ENCODE measurements around the gene AKTIP. TPM values are rescaled to one million over a fixed set of nuclear protein-coding genes. Genes with fewer than 3 reads are reported as not detected.

Gene AKTIP
- total RNA-seq, 1 donor, result 25.0 TPM

GRCh38 chr16:53458635-53459034 is 44.4 kb downstream of the AKTIP start:
- TF ChIP-seq CTCF (IDR thresholded peaks at IDR 0.05; ENCODE audit: extremely low read depth, low read depth, low read length), result no peak
- Histone ChIP-seq H3K27ac (ENCODE audit: low read depth, low read length) (no peak overlapping the region), H3K79me2 (ENCODE audit: insufficient read depth, low read length) (no peaks in the 10 kb centered on the region), H3K4me2 (ENCODE audit: insufficient read depth, low read length) (no peak overlapping the region), H2AFZ (ENCODE audit: low read length) (no peak overlapping the region), H3K4me1 (ENCODE audit: insufficient read depth, low read length) (no peaks in the 10 kb centered on the region), H3K4me3 (ENCODE audit: insufficient read depth, low read length) (no peak overlapping the region), H3K27me3 (ENCODE audit: insufficient read depth, low read length) (no peaks in the 10 kb centered on the region), H3K36me3 (ENCODE audit: insufficient read depth, low read length) (peaks cover 59% of the 10 kb centered on the region), H4K20me1 (ENCODE audit: insufficient read depth, low read length) (no peaks in the 10 kb centered on the region), H3K9me3 (ENCODE audit: low read depth, low read length) (no peaks in the 10 kb centered on the region)
- no peak for DNase-seq (ENCODE audit: insufficient read length, low spot score, missing footprints)

- Histone ChIP-seq H3K27ac (ENCODE audit: low read depth, low read length) (no peak overlapping the region), H3K4me2 (ENCODE audit: insufficient read depth, low read length) (no peak overlapping the region), H2AFZ (ENCODE audit: low read length) (no peak overlapping the region), H3K4me3 (ENCODE audit: insufficient read depth, low read length) (no peak overlapping the region), H3K4me1 (ENCODE audit: insufficient read depth, low read length) (no peaks in the 10 kb centered on the region), H3K36me3 (ENCODE audit: insufficient read depth, low read length) (peaks cover 57% of the 10 kb centered on the region), H3K79me2 (ENCODE audit: insufficient read depth, low read length) (no peaks in the 10 kb centered on the region), H3K9me3 (ENCODE audit: low read depth, low read length) (no peaks in the 10 kb centered on the region), H4K20me1 (ENCODE audit: insufficient read depth, low read length) (no peaks in the 10 kb centered on the region), H3K27me3 (ENCODE audit: insufficient read depth, low read length) (no peaks in the 10 kb centered on the region)
- no peak for DNase-seq (ENCODE audit: insufficient read length, low spot score, missing footprints)
- TF ChIP-seq CTCF (IDR thresholded peaks at IDR 0.05; ENCODE audit: extremely low read depth, low read depth, low read length), result no peak
These were observed 45.3 kb downstream of the AKTIP start for GRCh38 chr16:53457670-53458069.

GRCh38 chr16:53456625-53457024 is 46.4 kb downstream of the AKTIP start:
- Histone ChIP-seq H3K36me3 (ENCODE audit: insufficient read depth, low read length) (peaks cover 51% of the 10 kb centered on the region), H3K79me2 (ENCODE audit: insufficient read depth, low read length) (no peaks in the 10 kb centered on the region), H4K20me1 (ENCODE audit: insufficient read depth, low read length) (no peaks in the 10 kb centered on the region), H3K4me3 (ENCODE audit: insufficient read depth, low read length) (no peak overlapping the region), H2AFZ (ENCODE audit: low read length) (no peak overlapping the region), H3K4me1 (ENCODE audit: insufficient read depth, low read length) (no peaks in the 10 kb centered on the region), H3K4me2 (ENCODE audit: insufficient read depth, low read length) (no peak overlapping the region), H3K27ac (ENCODE audit: low read depth, low read length) (no peak overlapping the region), H3K9me3 (ENCODE audit: low read depth, low read length) (no peaks in the 10 kb centered on the region), H3K27me3 (ENCODE audit: insufficient read depth, low read length) (no peaks in the 10 kb centered on the region)
- DNase-seq (ENCODE audit: insufficient read length, low spot score, missing footprints), result no peak
- no peak for TF ChIP-seq CTCF (IDR thresholded peaks at IDR 0.05; ENCODE audit: extremely low read depth, low read depth, low read length)

GRCh38 chr16:53453928-53454327 is 49.1 kb downstream of the AKTIP start:
- H3K9me3 ChIP-seq (ENCODE audit: low read depth, low read length), result no peaks in the 10 kb centered on the region
- no peak overlapping the region for H2AFZ ChIP-seq (ENCODE audit: low read length)
- no peak for DNase-seq (ENCODE audit: insufficient read length, low spot score, missing footprints)
- H3K4me1 ChIP-seq (ENCODE audit: insufficient read depth, low read length), result no peaks in the 10 kb centered on the region
- H3K27ac ChIP-seq (ENCODE audit: low read depth, low read length), result no peak overlapping the region
- no peak overlapping the region for H3K4me2 ChIP-seq (ENCODE audit: insufficient read depth, low read length)
- TF ChIP-seq CTCF (IDR thresholded peaks at IDR 0.05; ENCODE audit: extremely low read depth, low read depth, low read length), result no peak
- H3K79me2 ChIP-seq (ENCODE audit: insufficient read depth, low read length), result no peaks in the 10 kb centered on the region
- no peaks in the 10 kb centered on the region for H4K20me1 ChIP-seq (ENCODE audit: insufficient read depth, low read length)
- peaks cover 44% of the 10 kb centered on the region for H3K36me3 ChIP-seq (ENCODE audit: insufficient read depth, low read length)
- no peaks in the 10 kb centered on the region for H3K27me3 ChIP-seq (ENCODE audit: insufficient read depth, low read length)
- H3K4me3 ChIP-seq (ENCODE audit: insufficient read depth, low read length), result no peak overlapping the region

Measured in osteoblast (primary cell).